WTC11 (cell line): ENCODE results near the gene CFI. TPM values are rescaled to one million over a fixed set of nuclear protein-coding genes. Genes with fewer than 3 reads are reported as not detected.

Experiments used
- ATAC-seq: fragments of 200-7000 bp; cut with Tn5 transposase; 2 replicates; pipeline ENCODE4 v1.10.0; 2021; ENCODE audit warnings: mild to moderate bottlenecking, moderate library complexity
- CTCF ChIA-PET: fragments of 300-600 bp; sonication (Branson Sonifier 250); formaldehyde crosslinking; loops from one replicate; lab custom pipeline; 2021; ENCODE audit warnings: antibody characterized with exemption; lab: Charles Lee
- POLR2A ChIA-PET: fragments of 350-600 bp; sonication (Branson Sonifier 250); formaldehyde crosslinking; loops from one replicate; lab custom pipeline; 2021; ENCODE audit warnings: antibody characterized with exemption; lab: Charles Lee
- DNase-seq: peaks from one replicate; pipeline ENCODE4 v3.0.0; 2021; ENCODE audit warnings: low spot score
- H3K27ac Mint-ChIP-seq: 2 replicates; pipeline ENCODE4 v1.8.0; 2021; ENCODE audit warnings: mixed read lengths
- H3K27me3 Mint-ChIP-seq: 2 replicates; pipeline ENCODE4 v1.8.0; 2021; ENCODE audit warnings: low read depth, mild to moderate bottlenecking, moderate library complexity, mixed read lengths
- H3K36me3 Mint-ChIP-seq: 2 replicates; pipeline ENCODE4 v1.8.0; 2021; ENCODE audit warnings: mixed read lengths
- H3K4me1 Mint-ChIP-seq: 2 replicates; pipeline ENCODE4 v1.8.0; 2022; ENCODE audit warnings: mixed read lengths
- H3K4me3 Mint-ChIP-seq: 2 replicates; pipeline ENCODE4 v1.8.0; 2021; ENCODE audit warnings: mild to moderate bottlenecking, moderate library complexity, mixed read lengths
- H3K9me3 Mint-ChIP-seq: 2 replicates; pipeline ENCODE4 v1.8.0; 2021; ENCODE audit warnings: mixed read lengths
- AR ChIP-seq: fragments of 250-450 bp; sonication (Bioruptor Pico); IDR thresholded peaks from 2 replicates; pipeline ENCODE4 v1.9.0; 2021; ENCODE audit warnings: mild to moderate bottlenecking
- ARID4B ChIP-seq: sonication (generic); formaldehyde crosslinking; IDR thresholded peaks from 2 replicates; pipeline ENCODE4 v1.8.0; 2023; ENCODE audit warnings: missing genetic modification reagents, mild to moderate bottlenecking, borderline replicate concordance
- ATF1 ChIP-seq: sonication (generic); formaldehyde crosslinking; IDR thresholded peaks from 2 replicates; pipeline ENCODE4 v1.8.1; 2023; ENCODE audit warnings: mild to moderate bottlenecking, moderate library complexity, missing genetic modification reagents
- CDX4 ChIP-seq: fragments of 250-450 bp; sonication (Bioruptor Pico); IDR thresholded peaks from 2 replicates; pipeline ENCODE4 v1.9.0; 2021; ENCODE audit warnings: moderate library complexity, mild to moderate bottlenecking, inconsistent platforms, borderline replicate concordance
- CREB1 ChIP-seq: sonication (generic); formaldehyde crosslinking; IDR thresholded peaks from 2 replicates; pipeline ENCODE4 v1.8.0; 2023; ENCODE audit warnings: mild to moderate bottlenecking, missing genetic modification reagents
- ELF4 ChIP-seq: sonication (generic); formaldehyde crosslinking; IDR thresholded peaks from 2 replicates; pipeline ENCODE4 v1.8.1; 2022; ENCODE audit warnings: low read depth, mild to moderate bottlenecking, moderate library complexity, missing genetic modification reagents
- ETV6 ChIP-seq: sonication (generic); formaldehyde crosslinking; IDR thresholded peaks from 2 replicates; pipeline ENCODE4 v1.8.1; 2022; ENCODE audit warnings: mild to moderate bottlenecking, missing genetic modification reagents
- MXD4 ChIP-seq: fragments of 250-450 bp; sonication (Bioruptor Pico); IDR thresholded peaks from 2 replicates; pipeline ENCODE4 v1.8.0; 2021; ENCODE audit warnings: mild to moderate bottlenecking, moderate library complexity, borderline replicate concordance
- NR2C2 ChIP-seq: sonication (generic); formaldehyde crosslinking; IDR thresholded peaks from 2 replicates; pipeline ENCODE4 v1.8.0; 2022; ENCODE audit warnings: mild to moderate bottlenecking, missing genetic modification reagents
- NR3C1 ChIP-seq: sonication (generic); formaldehyde crosslinking; conservative IDR thresholded peaks from 2 replicates; pipeline ENCODE4 v1.8.1; 2023; ENCODE audit warnings: low read depth, mild to moderate bottlenecking, missing genetic modification reagents
- SOX15 ChIP-seq: fragments of 250-450 bp; sonication (Bioruptor Pico); IDR thresholded peaks from 2 replicates; pipeline ENCODE4 v1.9.0; 2021; ENCODE audit warnings: mild to moderate bottlenecking
- TP53 ChIP-seq: sonication (generic); formaldehyde crosslinking; IDR thresholded peaks from 2 replicates; pipeline ENCODE4 v1.8.1; 2023; ENCODE audit warnings: mild to moderate bottlenecking, missing genetic modification reagents
- USF1 ChIP-seq: sonication (generic); formaldehyde crosslinking; IDR thresholded peaks from 2 replicates; pipeline ENCODE4 v1.8.0; 2022; ENCODE audit warnings: mild to moderate bottlenecking, missing genetic modification reagents
- ZBTB43 ChIP-seq: sonication (generic); formaldehyde crosslinking; IDR thresholded peaks from 2 replicates; pipeline ENCODE4 v1.8.1; 2023; ENCODE audit warnings: mild to moderate bottlenecking, missing genetic modification reagents
- ZNF232 ChIP-seq: sonication (generic); formaldehyde crosslinking; IDR thresholded peaks from 2 replicates; pipeline ENCODE4 v1.8.0; 2022; ENCODE audit warnings: mild to moderate bottlenecking, missing genetic modification reagents
- ZNF396 ChIP-seq: fragments of 250-450 bp; sonication (Bioruptor Pico); IDR thresholded peaks from 2 replicates; pipeline ENCODE4 v1.8.0; 2021; ENCODE audit warnings: mild to moderate bottlenecking, moderate library complexity, borderline replicate concordance
- ZNF512 ChIP-seq: sonication (generic); formaldehyde crosslinking; IDR thresholded peaks from 2 replicates; pipeline ENCODE4 v1.8.1; 2022; ENCODE audit warnings: missing genetic modification reagents, borderline replicate concordance
- ZNF532 ChIP-seq: fragments of 250-450 bp; sonication (Bioruptor Pico); IDR thresholded peaks from 2 replicates; pipeline ENCODE4 v1.9.0; 2021; ENCODE audit warnings: mild to moderate bottlenecking, borderline replicate concordance
- total RNA-seq: library from RNA; stranded (reverse); gene quantifications from 3 replicates; pipeline ENCODE4 v1.2.3, GENCODE V29; 2021

The CFI gene
- total RNA-seq, 1 experiment from 2014 or later = not detected

GRCh38 chr4:109749388-109750082 lies 52.3 kb downstream of the CFI start (continued):
- TF ChIP-seq ZNF232 (CRISPR knock-in tag) = no peak
- no peak for TF ChIP-seq ZNF512 (CRISPR knock-in tag)
- no peak for TF ChIP-seq NR2C2
- no peak for TF ChIP-seq MXD4
- no peak for TF ChIP-seq SOX15 (CRISPR knock-in tag)
- no peak for TF ChIP-seq AR (CRISPR knock-in tag)
- no peak for TF ChIP-seq NR3C1
- TF ChIP-seq ELF4 = no peak

- no peaks in the 10 kb centered on the region for H3K9me3 Mint-ChIP-seq
- 0 out of 2 replicates have a peak, but pooled peaks cover 2% of the 10 kb centered on the region for H3K4me1 Mint-ChIP-seq
- no peak overlapping the region for H3K4me3 Mint-ChIP-seq
- H3K27me3 Mint-ChIP-seq = no peaks in the 10 kb centered on the region
- POLR2A ChIA-PET = no interaction called here
- no peaks in the 10 kb centered on the region for H3K36me3 Mint-ChIP-seq
- DNase-seq = no peak
- ATAC-seq = no peak
- CTCF ChIA-PET = no interaction called here
- TF ChIP-seq ARID4B (CRISPR knock-in tag) = no peak
- TF ChIP-seq TP53 (CRISPR knock-in tag) = no peak
- no peak for TF ChIP-seq CREB1 (CRISPR knock-in tag)
- no peak for TF ChIP-seq ATF1 (CRISPR knock-in tag)
- no peak for TF ChIP-seq ZNF396 (CRISPR knock-in tag)
- no peak for TF ChIP-seq ETV6 (CRISPR knock-in tag)
- TF ChIP-seq USF1 (CRISPR knock-in tag) = no peak
- TF ChIP-seq ZNF532 (CRISPR knock-in tag) = no peak
- TF ChIP-seq ZBTB43 = no peak
- TF ChIP-seq CDX4 (CRISPR knock-in tag) = no peak
- H3K27ac Mint-ChIP-seq = no peak overlapping the region
Measured at GRCh38 chr4:109748114-109748513, 53.7 kb downstream of the CFI start.
